Natural killer cell (primary cell): Measurements from ENCODE around the gene OLFM2. TPM values are rescaled to one million over a fixed set of nuclear protein-coding genes. Genes with fewer than 3 reads are reported as not detected.

Experiments
- ATAC-seq, 3 donors: fragments of 150-1000 bp in 2 of 3; fragments of 200-7000 bp in 1 of 3; cut with Tn5 transposase; 1 replicate in 1 of 3; 2 replicates in 2 of 3; pipeline ENCODE4 v1.10.0; 2021; ENCODE audit warnings: mild to moderate bottlenecking in 2 of 3, moderate library complexity in 2 of 3
- DNase-seq, 2 donors: peaks; one replicate each; pipeline versions ENCODE4 v3.0.0 to v3.0.0-alpha.2; 2013 to 2021; ENCODE audit warnings: mixed read lengths in 1 of 2
- H3K27ac ChIP-seq: one replicate; pipeline ENCODE4 v1.5.1; 2013; ENCODE audit warnings: mild to moderate bottlenecking, low read length
- H3K27me3 ChIP-seq: one replicate; pipeline ENCODE4 v1.6.1; 2013; ENCODE audit warnings: low read length; ENCODE audit not compliant: control insufficient read depth, insufficient read depth
- H3K36me3 ChIP-seq: one replicate; pipeline ENCODE4 v1.6.1; 2013; ENCODE audit warnings: low read length; ENCODE audit not compliant: control insufficient read depth, insufficient read depth
- H3K4me1 ChIP-seq: one replicate; pipeline ENCODE4 v1.6.1; 2013; ENCODE audit warnings: low read length; ENCODE audit not compliant: control insufficient read depth, insufficient read depth
- H3K4me3 ChIP-seq: one replicate; pipeline ENCODE4 v1.5.1; 2013; ENCODE audit warnings: low read length
- H3K9me3 ChIP-seq: one replicate; pipeline ENCODE4 v1.6.1; 2013; ENCODE audit warnings: low read length; ENCODE audit not compliant: control insufficient read depth, insufficient read depth
- H3K27ac Mint-ChIP-seq, 2 donors: one replicate each; pipeline ENCODE4 v1.8.0; 2022; ENCODE audit warnings: mild to moderate bottlenecking in 2 of 2, mixed read lengths in 2 of 2, moderate library complexity in 1 of 2
- H3K27me3 Mint-ChIP-seq, 2 donors: one replicate each; pipeline ENCODE4 v1.8.0; 2022; ENCODE audit warnings: low read depth in 2 of 2, mixed read lengths in 2 of 2
- H3K36me3 Mint-ChIP-seq: one replicate; pipeline ENCODE4 v1.8.0; 2022; ENCODE audit warnings: mixed read lengths
- H3K4me1 Mint-ChIP-seq, 2 donors: one replicate each; pipeline ENCODE4 v1.8.0; 2022; ENCODE audit warnings: mixed read lengths in 2 of 2
- H3K4me3 Mint-ChIP-seq: one replicate; pipeline ENCODE4 v1.8.0; 2022; ENCODE audit warnings: mild to moderate bottlenecking, moderate library complexity, mixed read lengths
- H3K9me3 Mint-ChIP-seq, 2 donors: one replicate each; pipeline ENCODE4 v1.8.0; 2022; ENCODE audit warnings: mixed read lengths in 2 of 2
- CTCF ChIP-seq: fragments of 200-600 bp; IDR thresholded peaks from one replicate; pipeline ENCODE4 v1.8.0; 2022; ENCODE audit warnings: antibody characterized with exemption
- WGBS: methylation state at CpG from one replicate; pipeline ENCODE4 v1.1.7; 2013; ENCODE audit warnings: missing lambda C conversion rate; ENCODE audit not compliant: insufficient coverage; 5-methylcytosine and 5-hydroxymethylcytosine counted together
- intact Hi-C: fragments of 100-400 bp; cut with micrococcal nuclease; formaldehyde crosslinking; loops from one replicate; pipeline ENCODE4 v1.14.2; 2022
- total RNA-seq, 4 donors: library from RNA; stranded (reverse); fragments of 120-200 nt in 1 of 4; gene quantifications; one replicate each; pipeline versions ENCODE4 v1.2.3 to v1.2.4, GENCODE V29; 2013 to 2022

The OLFM2 gene
- total RNA-seq, 3 donors from 2014 or later (not counting 1 experiment from before 2014, with no cell fraction given): 1.5 to 3.3 (median 2.0) TPM

- Histone ChIP-seq H3K4me1 (no peaks in the 10 kb centered on the region), H3K4me3 (no peak overlapping the region), H3K27ac (no peak overlapping the region), H3K27me3 (no peaks in the 10 kb centered on the region), H3K9me3 (no peaks in the 10 kb centered on the region), H3K36me3 (no peaks in the 10 kb centered on the region)
- ATAC-seq (no peak), DNase-seq (no peak)
- H3K27ac Mint-ChIP-seq: no peak overlapping the region
- no peaks in the 10 kb centered on the region for H3K36me3 Mint-ChIP-seq
- intact Hi-C loops: no loop called here
- H3K4me3 Mint-ChIP-seq: no peak overlapping the region
- H3K27me3 Mint-ChIP-seq: peaks cover 13 to 34% of the 10 kb centered on the region in 2 donors
- no peaks in the 10 kb centered on the region for H3K4me1 Mint-ChIP-seq
- no peaks in the 10 kb centered on the region for H3K9me3 Mint-ChIP-seq
- no peak for TF ChIP-seq CTCF
- 42% methylated on average over 14 of the region's 14 CpGs for WGBS
Observed at GRCh38 chr19:9966024-9966423, 29.7 kb upstream of the OLFM2 start.

- no peaks in the 10 kb centered on the region for H3K9me3 Mint-ChIP-seq
- TF ChIP-seq CTCF: no peak
- H3K27me3 Mint-ChIP-seq: peaks cover 13 to 23% of the 10 kb centered on the region in 2 donors
Observed at GRCh38 chr19:9962623-9963290, 26.4 kb upstream of the OLFM2 start.

GRCh38 chr19:9961103-9961502 lies 24.8 kb upstream of the OLFM2 start:
- no peak for DNase-seq
- intact Hi-C loops: no loop called here
- no peaks in the 10 kb centered on the region for H3K4me1 Mint-ChIP-seq
- no peak for TF ChIP-seq CTCF
- 94% methylated on average over 3 of the region's 4 CpGs for WGBS
- no peak overlapping the region for H3K4me3 ChIP-seq
- H3K4me1 ChIP-seq: no peaks in the 10 kb centered on the region
- no peaks in the 10 kb centered on the region for H3K36me3 ChIP-seq
- H3K9me3 ChIP-seq: no peaks in the 10 kb centered on the region
- no peaks in the 10 kb centered on the region for H3K27me3 ChIP-seq
- H3K9me3 Mint-ChIP-seq: no peaks in the 10 kb centered on the region
- peaks cover 0 to 14% of the 10 kb centered on the region in 2 donors for H3K27me3 Mint-ChIP-seq
- no peak overlapping the region for H3K27ac ChIP-seq
- no peaks in the 10 kb centered on the region for H3K36me3 Mint-ChIP-seq
- H3K4me3 Mint-ChIP-seq: no peak overlapping the region
- no peak overlapping the region for H3K27ac Mint-ChIP-seq
- no peak for ATAC-seq

More at GRCh38 chr19:9962623-9963290, 26.4 kb upstream of the OLFM2 start:
- no peak overlapping the region for H3K27ac Mint-ChIP-seq
- H3K27ac ChIP-seq: no peak overlapping the region
- H3K36me3 ChIP-seq: no peaks in the 10 kb centered on the region
- H3K4me3 ChIP-seq: no peak overlapping the region
- H3K4me1 Mint-ChIP-seq: no peaks in the 10 kb centered on the region
- H3K4me3 Mint-ChIP-seq: no peak overlapping the region
- H3K36me3 Mint-ChIP-seq: no peaks in the 10 kb centered on the region
- intact Hi-C loops: no loop called here
- no peaks in the 10 kb centered on the region for H3K27me3 ChIP-seq
- no peaks in the 10 kb centered on the region for H3K4me1 ChIP-seq
- ATAC-seq: no peak
- no peaks in the 10 kb centered on the region for H3K9me3 ChIP-seq
- DNase-seq: no peak
- 54% methylated on average over 5 of the region's 7 CpGs for WGBS

- Histone ChIP-seq H3K36me3 (no peaks in the 10 kb centered on the region), H3K27me3 (no peaks in the 10 kb centered on the region), H3K4me1 (no peaks in the 10 kb centered on the region), H3K4me3 (no peak overlapping the region), H3K27ac (no peak overlapping the region), H3K9me3 (no peaks in the 10 kb centered on the region)
- intact Hi-C loops: no loop called here
- WGBS: 90% methylated on average over 1 of the region's 1 CpG
- DNase-seq (no peak), ATAC-seq (no peak)
- Mint-ChIP-seq H3K27ac (no peak overlapping the region), H3K27me3 (peaks cover 0 to 8% of the 10 kb centered on the region in 2 donors), H3K4me3 (no peak overlapping the region), H3K36me3 (no peaks in the 10 kb centered on the region), H3K4me1 (no peaks in the 10 kb centered on the region), H3K9me3 (no peaks in the 10 kb centered on the region)
- no peak for TF ChIP-seq CTCF
Observed at GRCh38 chr19:9958379-9958821, 22.1 kb upstream of the OLFM2 start.
